Posterior cingulate gyrus (tissue), 11 donors: Measurements from ENCODE around the gene NKX2-2.
A peak's percentile ranks its signal among the peaks of the same experiment; 100 is the strongest.

Source experiments
- DNase-seq, 10 donors: peaks; one replicate each; pipeline versions ENCODE4 v3.0.0 to v3.0.0-alpha.2; 2020 to 2021; ENCODE audit warnings: mixed read lengths in 3 of 10
- intact Hi-C: fragments of 100-400 bp; cut with DNase I; formaldehyde crosslinking; loops from one replicate; pipeline ENCODE4 v1.15.1; 2023

Gene NKX2-2

DNA sequence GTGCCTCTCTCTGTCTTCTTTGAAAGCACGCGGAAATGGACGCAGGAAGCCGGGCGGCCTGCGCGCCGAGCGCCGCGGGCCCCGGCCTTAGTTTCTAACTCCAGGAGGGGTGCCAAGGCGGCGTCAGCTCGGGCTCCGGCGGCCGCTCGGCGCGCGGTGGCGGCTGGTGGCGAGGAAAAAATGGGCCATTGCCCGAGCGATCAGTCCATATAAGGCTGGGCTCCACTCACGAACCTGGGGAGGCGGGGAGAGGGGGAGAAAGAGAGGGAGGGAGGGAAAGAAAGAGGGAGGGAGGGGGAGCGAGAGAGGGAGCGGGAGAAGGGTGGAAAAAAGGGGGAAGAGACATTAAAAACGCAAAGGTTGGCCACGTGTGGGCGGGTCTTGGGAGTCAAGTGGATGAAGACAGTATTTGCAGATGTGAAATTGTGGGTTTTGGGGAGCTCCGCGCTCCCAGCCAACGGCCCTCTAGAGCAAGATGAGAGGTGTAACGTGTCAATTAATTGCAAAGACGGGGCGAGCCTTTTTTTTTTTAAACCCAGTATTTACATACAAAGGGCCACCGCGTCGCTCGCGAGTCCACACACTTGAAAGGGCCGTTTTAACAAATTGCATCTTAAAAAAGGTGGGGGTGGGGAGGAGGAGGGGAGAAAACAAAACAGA lies at the start of gene NKX2-2:
NKX2-2 (minus strand) TSS at position 184 of the 660 bp plus-strand sequence. CDS start 395 bp downstream, outside the sequence.
- peak in 9 of 10 donors; percentile 67 to 97 (median 80) for DNase-seq
- intact Hi-C loops = no loop called here

DNA sequence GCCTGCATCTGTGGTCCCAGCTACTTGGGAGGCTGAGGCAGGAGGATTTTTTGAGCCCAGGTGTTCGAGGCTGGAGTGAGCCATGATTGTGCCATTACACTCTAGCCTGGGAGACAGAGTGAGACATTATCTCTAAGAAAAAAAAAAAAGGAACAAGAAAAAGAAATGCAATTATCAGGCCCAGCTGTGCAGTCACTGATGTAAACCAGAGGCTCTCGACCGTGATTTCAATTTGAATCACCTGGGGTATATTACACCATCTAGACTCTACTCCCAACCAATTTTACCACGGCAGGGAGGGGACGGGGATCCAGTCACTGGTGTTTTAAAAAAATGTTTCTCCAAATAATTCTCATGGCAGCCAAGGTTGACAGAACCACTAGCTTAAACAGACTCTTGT lies 48.8 kb upstream of the NKX2-2 start:
- no peak for DNase-seq
- intact Hi-C loops = no loop called here

DNA sequence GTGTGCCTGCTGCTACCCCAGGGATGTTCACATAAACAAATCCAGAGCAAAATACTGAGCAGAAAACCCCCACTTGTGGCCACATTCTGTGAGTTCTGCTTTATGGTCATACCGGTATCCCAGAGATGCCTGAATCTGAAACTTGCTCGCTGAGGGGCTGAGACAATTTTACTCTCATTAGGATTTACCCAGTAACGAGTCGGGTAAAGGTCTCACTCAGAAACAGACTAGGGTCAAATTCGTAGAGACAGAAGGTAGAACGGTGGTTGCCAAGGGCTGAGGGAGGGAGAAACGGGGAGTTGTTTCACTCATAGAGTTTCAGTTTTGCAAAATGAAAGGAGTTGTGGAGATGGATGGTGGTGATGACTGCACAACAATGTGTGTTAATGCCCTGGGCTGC lies 45.4 kb upstream of the NKX2-2 start:
- intact Hi-C loops = no loop called here
- DNase-seq = no peak

DNA sequence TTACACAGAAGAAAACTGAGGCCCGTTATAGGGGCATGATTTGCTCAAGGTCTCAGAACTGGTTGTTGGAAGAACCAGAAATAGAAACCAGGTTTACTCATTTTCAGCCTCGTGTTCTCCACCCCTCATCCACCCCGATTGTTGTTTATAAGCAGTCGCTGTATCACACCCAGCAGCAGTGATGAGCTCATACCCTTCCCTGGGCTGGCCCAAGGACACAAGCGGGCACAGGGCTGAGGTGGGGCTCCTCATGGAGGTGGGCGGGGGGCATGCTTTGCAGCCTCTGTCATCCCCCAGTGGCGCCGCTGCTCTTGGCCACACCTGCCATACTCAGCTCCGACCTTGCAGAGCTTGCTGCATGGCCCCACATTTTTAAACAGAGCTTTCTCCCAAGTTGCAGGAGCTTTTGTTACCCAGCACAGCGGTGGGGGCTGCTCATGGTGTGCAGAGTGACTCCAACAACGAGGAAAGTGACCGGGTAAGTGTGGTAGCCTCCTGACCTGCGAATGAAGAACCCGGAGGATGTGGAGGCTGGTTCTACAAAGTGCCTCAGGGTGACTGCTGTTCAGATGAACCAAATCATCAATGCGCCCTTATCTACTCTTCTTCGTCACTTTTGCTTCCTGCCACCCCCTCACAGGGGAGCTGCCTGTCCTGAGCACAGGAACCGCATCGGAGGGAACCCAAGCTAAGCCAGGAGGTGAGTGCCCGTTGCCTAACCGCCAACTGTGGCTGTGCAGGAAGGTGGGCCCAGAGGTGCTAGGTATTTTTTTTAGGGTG lies 43.6 kb upstream of the NKX2-2 start:
- intact Hi-C loops = no loop called here
- DNase-seq = no peak

DNA sequence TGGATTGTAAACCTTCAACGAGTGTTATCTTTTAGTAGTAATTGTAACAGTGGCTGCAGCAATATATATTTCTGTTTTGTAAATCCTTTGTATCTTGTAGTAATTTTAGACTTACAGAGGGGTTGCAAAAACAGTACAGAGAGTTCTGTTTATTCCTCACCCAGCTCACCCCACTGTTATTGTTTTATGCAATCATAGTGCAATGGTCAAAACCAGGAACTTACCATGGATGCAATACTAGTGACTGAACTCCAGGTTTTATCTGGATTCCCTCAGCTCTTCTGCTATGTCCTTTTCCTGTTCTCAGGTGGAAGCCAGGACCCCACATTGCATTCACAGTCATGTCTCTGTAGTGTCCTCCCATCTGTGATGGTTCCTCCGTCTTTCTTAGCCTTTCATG lies 42.5 kb upstream of the NKX2-2 start:
- intact Hi-C loops = no loop called here
- no peak for DNase-seq

DNA sequence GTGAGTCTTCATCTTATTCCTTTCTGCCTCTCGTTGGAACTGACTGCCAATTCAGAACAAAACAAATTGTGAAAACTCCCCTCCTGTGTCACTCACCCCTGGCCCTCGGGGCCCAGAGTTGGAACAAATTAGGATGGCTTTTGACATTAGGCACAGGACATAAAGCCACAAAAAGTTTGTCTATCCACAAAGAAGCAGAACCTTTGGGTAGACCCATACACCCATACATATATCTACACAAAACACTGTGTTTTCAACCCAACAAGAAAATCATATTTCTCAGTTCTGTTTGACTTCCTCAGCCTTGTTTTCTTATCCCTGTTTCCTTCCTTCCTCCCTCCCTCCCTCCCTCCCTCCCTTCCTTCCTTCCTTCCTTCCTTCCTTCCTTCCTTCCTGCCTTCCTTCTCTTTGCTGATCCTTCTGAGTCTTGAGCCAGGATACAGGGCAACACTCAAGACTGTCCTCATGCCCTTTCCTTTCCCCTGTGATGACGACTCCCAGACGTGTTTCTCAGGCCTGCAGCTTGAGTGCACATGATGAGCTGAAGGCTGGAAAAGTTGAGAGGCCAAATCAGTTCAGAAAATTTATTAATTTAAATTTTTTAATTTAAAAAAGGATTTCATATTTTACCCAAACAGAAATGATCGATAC lies 41.7 kb upstream of the NKX2-2 start:
- no peak for DNase-seq
- intact Hi-C loops = no loop called here

DNA sequence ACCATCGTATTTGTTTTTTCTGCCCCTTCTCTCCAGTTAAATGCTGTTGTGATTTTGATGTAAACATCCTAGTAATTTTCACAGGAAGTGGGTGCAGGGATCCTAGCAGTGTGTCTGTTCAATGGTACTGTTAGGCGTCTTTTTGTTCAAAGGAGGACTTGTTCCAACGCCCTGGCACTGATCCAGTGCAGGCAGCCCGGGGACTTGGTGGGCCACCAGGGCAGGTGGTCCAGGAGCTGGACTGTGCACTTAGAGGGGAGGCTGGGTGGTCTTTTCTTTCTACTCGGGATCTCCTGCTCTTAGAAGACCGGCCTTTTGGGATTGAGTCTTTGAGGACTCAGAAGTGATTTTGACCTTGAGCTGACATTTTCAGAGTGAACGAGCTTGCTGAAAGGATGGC lies 41.1 kb upstream of the NKX2-2 start:
- intact Hi-C loops = no loop called here
- DNase-seq = peak in 4 of 10 donors; percentile 11 to 70 (median 30)

DNA sequence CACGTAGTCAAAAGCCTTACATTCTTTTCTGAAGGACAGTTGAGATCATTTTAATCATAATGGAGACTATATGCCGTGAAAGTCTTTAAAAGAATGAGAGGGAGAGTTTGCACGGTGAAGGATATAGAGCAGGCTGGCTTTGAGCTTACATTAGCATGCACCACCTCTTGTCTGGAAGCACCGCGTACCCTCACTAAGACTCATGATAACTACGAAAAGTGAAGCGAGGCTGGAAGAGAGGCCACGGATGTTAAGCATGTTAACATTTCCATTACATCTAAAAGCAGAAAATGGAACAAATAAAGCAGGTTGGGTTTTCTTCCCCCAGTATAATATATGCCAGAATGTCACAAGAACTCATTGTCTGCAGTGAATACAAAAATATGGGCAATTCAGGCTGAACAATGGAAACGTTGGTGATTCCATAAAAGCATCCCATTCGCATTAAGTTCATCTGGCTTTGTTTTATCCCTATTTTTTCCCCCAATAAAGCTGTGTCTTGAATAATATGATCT lies 40.6 kb upstream of the NKX2-2 start:
- intact Hi-C loops = no loop called here
- no peak for DNase-seq

DNA sequence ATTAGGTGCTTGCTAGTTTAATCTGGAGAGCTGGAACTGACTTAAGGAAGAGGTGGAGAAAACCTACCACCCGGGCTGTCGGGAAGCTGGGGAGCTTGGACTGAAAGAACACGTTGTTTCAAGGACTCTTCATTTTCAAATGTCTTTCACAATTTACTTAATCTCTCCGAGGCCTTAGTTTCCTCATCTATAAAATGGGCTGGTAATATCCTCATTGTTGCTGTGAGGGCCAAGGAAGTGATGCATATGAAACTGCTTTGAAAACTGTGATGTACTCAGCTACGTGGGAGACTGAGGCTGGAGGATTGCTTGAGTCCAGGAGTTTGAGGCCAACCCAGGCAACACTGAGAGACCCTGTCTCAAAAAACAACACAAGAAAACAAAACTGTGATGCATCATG lies 36.7 kb upstream of the NKX2-2 start:
- intact Hi-C loops = no loop called here
- DNase-seq = no peak

DNA sequence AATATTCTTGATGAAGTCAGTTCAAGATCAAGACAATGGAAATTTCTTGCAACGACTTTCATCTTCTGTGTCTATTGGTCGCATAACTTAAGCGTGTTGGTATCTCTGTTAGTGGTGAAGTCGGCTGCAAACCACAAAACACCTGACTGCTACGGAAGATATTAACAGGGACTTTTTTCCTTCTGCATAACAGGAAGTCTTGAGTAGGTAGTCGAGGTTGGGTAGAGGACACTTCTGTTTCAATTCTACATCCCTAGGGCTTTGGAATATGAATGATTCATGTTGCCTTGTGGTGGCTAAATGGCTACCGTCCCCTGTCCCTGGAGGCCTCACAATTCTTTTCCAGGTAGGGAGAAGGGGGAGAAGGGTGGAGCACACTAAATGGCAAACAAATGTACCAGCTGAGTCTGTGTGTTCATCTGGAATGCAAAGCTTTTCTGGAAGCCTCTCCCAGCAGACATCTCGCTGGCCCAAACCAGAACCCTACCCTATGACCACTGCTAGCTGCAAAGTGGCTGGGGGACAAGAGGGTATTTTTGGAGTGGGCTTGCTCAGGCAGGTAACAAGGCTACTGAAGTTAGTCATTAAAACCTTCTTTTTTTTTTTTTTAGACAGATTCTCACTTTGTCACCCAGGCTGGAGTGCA lies 34.6 kb upstream of the NKX2-2 start:
- DNase-seq = no peak
- intact Hi-C loops = no loop called here

DNA sequence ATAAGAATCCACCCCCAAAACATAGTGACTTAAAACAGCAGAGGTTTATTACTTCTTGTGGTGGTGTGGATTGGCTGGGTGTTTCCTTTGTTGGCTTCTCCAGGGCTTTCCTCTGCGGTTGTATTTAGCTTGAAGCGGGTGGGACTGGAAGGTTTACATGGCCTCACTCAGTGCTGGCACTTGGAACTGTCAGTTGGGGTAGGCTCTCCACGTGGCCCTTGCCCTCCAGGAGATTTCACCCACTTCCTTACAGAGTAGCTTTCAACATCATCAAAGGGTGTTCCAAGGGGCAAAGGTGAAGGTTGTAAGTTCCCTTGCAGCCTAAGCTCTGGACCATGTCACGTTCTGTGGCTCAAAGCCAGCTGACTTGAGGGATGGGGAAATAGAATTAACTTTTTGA lies 32.5 kb upstream of the NKX2-2 start:
- no peak for DNase-seq
- intact Hi-C loops = no loop called here

DNA sequence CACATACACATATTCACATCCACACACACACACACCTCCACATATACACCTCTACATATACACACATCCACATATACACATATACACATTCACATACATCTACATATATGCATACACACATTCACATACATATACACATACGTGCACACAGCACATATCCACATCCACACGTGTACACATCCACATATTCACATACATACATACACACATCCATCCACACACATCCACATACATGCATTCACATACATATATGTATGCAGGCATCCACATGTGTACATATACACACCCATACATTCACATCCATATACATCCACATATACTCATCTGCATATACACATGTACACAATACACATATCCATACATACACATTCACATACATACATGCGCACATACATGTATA lies 25.6 kb upstream of the NKX2-2 start:
- DNase-seq = no peak
- intact Hi-C loops = no loop called here

DNA sequence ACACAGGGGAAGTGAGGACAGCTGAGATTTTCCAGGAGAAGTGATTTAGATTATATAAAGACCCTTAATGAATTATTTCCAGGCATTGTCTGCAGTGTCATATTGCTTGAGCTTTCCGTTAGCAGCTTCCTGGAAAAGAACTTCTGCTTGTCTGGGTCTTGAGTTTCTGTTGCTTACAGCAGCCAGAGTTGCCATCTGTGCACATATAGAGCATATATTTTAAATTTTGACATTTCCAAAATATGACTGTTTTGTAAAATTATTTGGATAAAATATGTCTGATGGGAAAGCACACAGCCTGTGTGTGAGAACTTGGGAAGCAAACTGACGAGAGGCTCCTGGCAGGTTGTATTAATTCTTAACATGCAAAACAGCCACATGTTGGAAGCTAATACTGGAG lies 21.0 kb upstream of the NKX2-2 start:
- intact Hi-C loops = no loop called here
- DNase-seq = no peak

DNA sequence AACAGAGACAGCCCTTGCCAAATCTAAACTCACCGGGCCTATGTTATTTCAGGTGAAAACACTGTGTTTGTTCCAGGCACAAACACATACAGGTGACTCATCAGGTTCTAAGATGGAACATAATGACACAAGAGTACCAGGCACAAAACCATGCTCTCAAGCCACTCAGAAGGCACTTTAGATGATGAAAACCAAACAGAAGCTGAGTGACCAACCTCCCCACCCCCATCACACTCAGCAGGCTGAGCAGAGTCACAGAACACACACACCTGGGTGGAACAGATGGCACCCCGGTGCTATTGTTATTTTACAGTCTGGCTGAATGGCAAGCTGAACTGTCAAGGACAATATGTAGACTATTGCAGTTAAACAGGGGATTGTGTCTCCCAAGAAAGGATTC lies 20.6 kb upstream of the NKX2-2 start:
- DNase-seq = no peak
- intact Hi-C loops = no loop called here

DNA sequence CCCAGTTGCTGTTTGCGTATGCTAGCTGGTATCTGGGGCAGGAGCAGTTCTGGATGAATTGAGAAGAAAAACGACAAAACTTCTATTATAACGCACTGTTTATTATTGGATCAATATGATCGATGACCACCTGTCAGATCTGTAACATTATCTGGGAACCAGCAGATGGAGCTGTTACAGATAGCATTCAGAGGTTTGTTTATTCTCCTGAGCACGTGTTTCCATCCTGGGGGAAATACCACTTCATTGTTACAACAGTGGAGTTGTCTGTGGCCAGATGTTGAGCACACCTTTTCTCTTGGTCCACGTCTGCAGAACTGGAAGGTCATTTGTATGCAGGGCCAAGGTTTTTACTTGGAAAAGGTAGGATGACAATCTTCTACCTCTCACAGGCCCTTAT lies 16.0 kb upstream of the NKX2-2 start:
- no peak for DNase-seq
- intact Hi-C loops = loop anchor here (5.0 kb wide), 1 partner anchor 42 kb away; no protein-coding TSS in a partner anchor

DNA sequence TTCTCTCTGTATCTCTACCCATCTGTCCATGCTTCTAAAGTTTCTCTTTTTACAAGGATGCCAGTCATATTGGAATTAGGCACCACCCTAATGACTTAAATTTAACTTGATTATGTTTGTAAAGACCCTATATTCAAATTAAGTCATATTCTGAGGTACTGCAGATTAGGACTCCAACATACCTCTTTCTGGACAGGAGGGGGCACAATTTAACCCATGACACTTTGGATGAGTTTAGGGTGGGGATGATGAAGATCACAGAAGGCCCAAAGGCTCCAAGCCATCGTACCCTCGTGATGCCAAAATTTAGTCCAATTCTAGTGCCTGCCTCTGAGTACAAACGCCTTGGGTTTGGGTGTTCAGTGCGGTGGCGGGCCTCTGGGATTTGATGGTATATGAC lies 15.0 kb upstream of the NKX2-2 start:
- no peak for DNase-seq
- intact Hi-C loops = loop anchor here (5.0 kb wide), 1 partner anchor 43 kb away; no protein-coding TSS in a partner anchor

DNA sequence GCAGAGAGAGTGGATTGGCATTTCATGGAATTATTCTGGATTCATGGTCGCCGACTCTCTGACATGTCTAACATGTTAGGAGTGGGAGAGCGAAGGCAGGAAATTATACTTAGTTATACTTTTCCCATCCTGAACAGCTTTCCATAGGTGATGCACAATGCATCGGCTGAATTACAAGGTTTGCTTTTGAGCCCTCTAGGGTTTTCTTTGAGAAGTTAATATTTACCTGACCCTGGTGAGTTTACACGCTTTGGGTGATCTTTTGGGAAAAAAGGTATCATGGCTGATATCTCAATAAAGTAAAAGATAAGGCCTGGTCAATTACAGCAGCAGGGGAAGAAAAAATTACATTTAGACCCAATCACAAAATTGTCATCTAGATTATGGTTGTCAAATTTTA lies 14.0 kb upstream of the NKX2-2 start:
- intact Hi-C loops = loop anchor here (5.0 kb wide), 1 partner anchor 44 kb away; no protein-coding TSS in a partner anchor
- no peak for DNase-seq

DNA sequence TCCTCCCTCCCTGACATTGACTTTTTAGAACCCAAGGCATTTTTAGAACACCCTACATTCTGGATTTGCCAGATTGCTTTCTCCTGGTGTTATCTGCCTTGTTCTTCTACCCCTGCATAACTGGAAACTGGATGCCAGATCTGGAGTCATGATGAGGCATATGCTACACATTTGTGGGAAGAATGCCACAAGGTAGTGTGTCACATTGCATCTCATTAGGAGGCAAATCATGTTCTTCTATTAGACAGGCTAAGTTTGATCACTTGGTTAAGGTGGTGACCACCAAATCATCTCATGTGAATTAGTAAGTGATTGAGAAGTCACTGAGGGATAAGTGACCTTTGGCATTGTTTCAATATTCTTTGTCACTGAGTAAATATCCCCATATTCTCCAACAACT lies 12.9 kb upstream of the NKX2-2 start:
- DNase-seq = no peak

DNA sequence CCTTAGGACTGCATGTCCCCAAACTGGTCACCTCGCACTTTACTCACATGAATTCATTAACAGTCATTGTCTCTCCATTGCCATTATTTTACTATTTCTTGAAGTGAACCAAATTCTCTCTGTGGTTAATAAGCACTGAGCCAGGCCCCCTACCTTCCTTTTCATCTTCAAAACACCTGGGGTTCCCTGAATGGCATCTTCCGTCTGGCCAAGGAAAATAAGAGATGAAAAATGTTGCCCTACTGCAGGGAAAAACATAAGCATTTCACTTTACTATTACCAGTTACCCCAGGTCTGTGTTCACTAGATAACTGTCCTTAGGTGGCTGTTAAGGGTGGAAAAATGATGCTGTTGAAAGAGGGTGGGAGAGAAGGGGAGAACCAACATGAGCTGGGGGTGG lies 10.0 kb upstream of the NKX2-2 start:
- intact Hi-C loops = loop anchor here (5.0 kb wide), 2 partner anchors 93 to 287 kb away; no protein-coding TSS in a partner anchor
- DNase-seq = no peak

More for the DNA sequence above, 12.9 kb upstream of the NKX2-2 start:
- intact Hi-C loops = loop anchor here (5.0 kb wide), 1 partner anchor 46 kb away; no protein-coding TSS in a partner anchor

DNA sequence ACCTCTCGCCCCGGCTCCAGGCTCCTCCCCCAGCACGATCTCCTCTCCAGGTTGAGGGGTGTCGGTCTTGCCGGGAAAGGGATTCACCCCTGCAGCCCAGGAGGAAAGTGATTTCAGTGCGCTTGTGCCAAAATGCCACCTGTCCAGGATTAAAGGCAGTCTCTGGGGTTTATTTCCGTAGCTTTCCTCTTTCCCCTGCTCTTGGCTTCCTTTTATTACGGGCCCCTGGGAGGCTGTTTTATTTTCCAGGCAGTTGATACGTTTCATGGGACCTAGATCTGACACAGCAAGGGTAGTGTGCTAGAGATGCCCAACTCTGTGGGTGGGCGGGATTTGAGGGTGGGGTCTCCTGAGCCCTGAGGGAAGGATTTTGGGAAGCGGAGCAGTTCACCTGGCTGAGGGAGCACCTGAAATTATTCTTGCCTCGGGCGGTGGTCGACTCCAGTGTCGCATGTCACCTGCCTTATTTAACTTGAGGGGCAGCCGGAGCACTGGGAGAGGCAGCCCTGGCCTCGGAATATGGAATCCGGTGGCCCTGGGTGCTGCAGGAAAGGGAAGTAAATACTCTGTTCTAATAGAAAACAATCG lies 9.5 kb upstream of the NKX2-2 start:
- DNase-seq = peak in 1 of 10 donors; percentile 48
- intact Hi-C loops = loop anchor here (5.0 kb wide), 2 partner anchors 94 to 286 kb away; no protein-coding TSS in a partner anchor
